Measurements from ENCODE around the gene PLA2G12A.

Gene PLA2G12A

GRCh38 chr4:109749388-109750082 is 19.7 kb upstream of the PLA2G12A start:
- DNase-seq, result no peak
- Histone ChIP-seq H3K4me1 (ENCODE audit: control insufficient read depth, insufficient read depth, low read length, poor library complexity, severe bottlenecking) (no peaks in the 10 kb centered on the region), H3K4me3 (ENCODE audit: insufficient read depth, low read depth, low read length, poor library complexity, severe bottlenecking) (no peak overlapping the region), H3K27me3 (replicated peaks; ENCODE audit: control insufficient read depth, insufficient read depth, low read length, poor library complexity, severe bottlenecking) (no peaks in the 10 kb centered on the region), H3K36me3 (ENCODE audit: control insufficient read depth, insufficient read depth, low read length) (no peaks in the 10 kb centered on the region), H3K9me3 (ENCODE audit: control insufficient read depth, low read length) (no peaks in the 10 kb centered on the region), H3K27ac (ENCODE audit: insufficient read depth, low read length, poor library complexity, severe bottlenecking) (no peak overlapping the region)

- no peak overlapping the region for H3K4me3 ChIP-seq (ENCODE audit: insufficient read depth, low read depth, low read length, poor library complexity, severe bottlenecking)
- H3K27me3 ChIP-seq (replicated peaks; ENCODE audit: control insufficient read depth, insufficient read depth, low read length, poor library complexity, severe bottlenecking), result no peaks in the 10 kb centered on the region
- no peak for DNase-seq
- H3K4me1 ChIP-seq (ENCODE audit: control insufficient read depth, insufficient read depth, low read length, poor library complexity, severe bottlenecking), result no peaks in the 10 kb centered on the region
- no peak overlapping the region for H3K27ac ChIP-seq (ENCODE audit: insufficient read depth, low read length, poor library complexity, severe bottlenecking)
- H3K36me3 ChIP-seq (ENCODE audit: control insufficient read depth, insufficient read depth, low read length), result no peaks in the 10 kb centered on the region
- no peaks in the 10 kb centered on the region for H3K9me3 ChIP-seq (ENCODE audit: control insufficient read depth, low read length)
These were observed 18.2 kb upstream of the PLA2G12A start for GRCh38 chr4:109748114-109748513.

GRCh38 chr4:109746728-109747127 is 16.9 kb upstream of the PLA2G12A start:
- no peak for DNase-seq
- no peak overlapping the region for H3K4me3 ChIP-seq (ENCODE audit: insufficient read depth, low read depth, low read length, poor library complexity, severe bottlenecking)
- no peaks in the 10 kb centered on the region for H3K36me3 ChIP-seq (ENCODE audit: control insufficient read depth, insufficient read depth, low read length)
- no peak overlapping the region for H3K27ac ChIP-seq (ENCODE audit: insufficient read depth, low read length, poor library complexity, severe bottlenecking)
- no peaks in the 10 kb centered on the region for H3K9me3 ChIP-seq (ENCODE audit: control insufficient read depth, low read length)
- H3K4me1 ChIP-seq (ENCODE audit: control insufficient read depth, insufficient read depth, low read length, poor library complexity, severe bottlenecking), result no peaks in the 10 kb centered on the region
- H3K27me3 ChIP-seq (replicated peaks; ENCODE audit: control insufficient read depth, insufficient read depth, low read length, poor library complexity, severe bottlenecking), result no peaks in the 10 kb centered on the region

GRCh38 chr4:109745830-109746229 is 16.0 kb upstream of the PLA2G12A start:
- DNase-seq, result no peak
- Histone ChIP-seq H3K27me3 (replicated peaks; ENCODE audit: control insufficient read depth, insufficient read depth, low read length, poor library complexity, severe bottlenecking) (no peaks in the 10 kb centered on the region), H3K9me3 (ENCODE audit: control insufficient read depth, low read length) (no peaks in the 10 kb centered on the region), H3K36me3 (ENCODE audit: control insufficient read depth, insufficient read depth, low read length) (no peaks in the 10 kb centered on the region), H3K4me1 (ENCODE audit: control insufficient read depth, insufficient read depth, low read length, poor library complexity, severe bottlenecking) (no peaks in the 10 kb centered on the region), H3K27ac (ENCODE audit: insufficient read depth, low read length, poor library complexity, severe bottlenecking) (no peak overlapping the region), H3K4me3 (ENCODE audit: insufficient read depth, low read depth, low read length, poor library complexity, severe bottlenecking) (no peak overlapping the region)

- Histone ChIP-seq H3K4me3 (ENCODE audit: insufficient read depth, low read depth, low read length, poor library complexity, severe bottlenecking) (no peak overlapping the region), H3K9me3 (ENCODE audit: control insufficient read depth, low read length) (no peaks in the 10 kb centered on the region), H3K4me1 (ENCODE audit: control insufficient read depth, insufficient read depth, low read length, poor library complexity, severe bottlenecking) (no peaks in the 10 kb centered on the region), H3K27me3 (replicated peaks; ENCODE audit: control insufficient read depth, insufficient read depth, low read length, poor library complexity, severe bottlenecking) (no peaks in the 10 kb centered on the region), H3K27ac (ENCODE audit: insufficient read depth, low read length, poor library complexity, severe bottlenecking) (no peak overlapping the region), H3K36me3 (ENCODE audit: control insufficient read depth, insufficient read depth, low read length) (no peaks in the 10 kb centered on the region)
- DNase-seq, result no peak
These were observed 9.7 kb upstream of the PLA2G12A start for GRCh38 chr4:109739547-109739946.

GRCh38 chr4:109738104-109738872 is 8.4 kb upstream of the PLA2G12A start:
- DNase-seq, result no peak
- H3K27me3 ChIP-seq (replicated peaks; ENCODE audit: control insufficient read depth, insufficient read depth, low read length, poor library complexity, severe bottlenecking), result no peaks in the 10 kb centered on the region
- no peaks in the 10 kb centered on the region for H3K9me3 ChIP-seq (ENCODE audit: control insufficient read depth, low read length)
- H3K4me1 ChIP-seq (ENCODE audit: control insufficient read depth, insufficient read depth, low read length, poor library complexity, severe bottlenecking), result no peaks in the 10 kb centered on the region
- H3K36me3 ChIP-seq (ENCODE audit: control insufficient read depth, insufficient read depth, low read length), result no peaks in the 10 kb centered on the region
- H3K27ac ChIP-seq (ENCODE audit: insufficient read depth, low read length, poor library complexity, severe bottlenecking), result no peak overlapping the region
- no peak overlapping the region for H3K4me3 ChIP-seq (ENCODE audit: insufficient read depth, low read depth, low read length, poor library complexity, severe bottlenecking)

- no peak overlapping the region for H3K27ac ChIP-seq (ENCODE audit: insufficient read depth, low read length, poor library complexity, severe bottlenecking)
- no peak overlapping the region for H3K4me3 ChIP-seq (ENCODE audit: insufficient read depth, low read depth, low read length, poor library complexity, severe bottlenecking)
- DNase-seq, result no peak
- no peaks in the 10 kb centered on the region for H3K4me1 ChIP-seq (ENCODE audit: control insufficient read depth, insufficient read depth, low read length, poor library complexity, severe bottlenecking)
- no peaks in the 10 kb centered on the region for H3K27me3 ChIP-seq (replicated peaks; ENCODE audit: control insufficient read depth, insufficient read depth, low read length, poor library complexity, severe bottlenecking)
- no peaks in the 10 kb centered on the region for H3K36me3 ChIP-seq (ENCODE audit: control insufficient read depth, insufficient read depth, low read length)
- H3K9me3 ChIP-seq (ENCODE audit: control insufficient read depth, low read length), result no peaks in the 10 kb centered on the region
These were observed 5.9 kb upstream of the PLA2G12A start for GRCh38 chr4:109735566-109736365.

GRCh38 chr4:109733728-109734127 is 3.9 kb upstream of the PLA2G12A start:
- no peak for DNase-seq
- no peak overlapping the region for H3K4me3 ChIP-seq (ENCODE audit: insufficient read depth, low read depth, low read length, poor library complexity, severe bottlenecking)
- H3K9me3 ChIP-seq (ENCODE audit: control insufficient read depth, low read length), result no peaks in the 10 kb centered on the region
- no peaks in the 10 kb centered on the region for H3K36me3 ChIP-seq (ENCODE audit: control insufficient read depth, insufficient read depth, low read length)
- H3K27ac ChIP-seq (ENCODE audit: insufficient read depth, low read length, poor library complexity, severe bottlenecking), result no peak overlapping the region
- H3K27me3 ChIP-seq (replicated peaks; ENCODE audit: control insufficient read depth, insufficient read depth, low read length, poor library complexity, severe bottlenecking), result no peaks in the 10 kb centered on the region
- peaks cover 7% of the 10 kb centered on the region for H3K4me1 ChIP-seq (ENCODE audit: control insufficient read depth, insufficient read depth, low read length, poor library complexity, severe bottlenecking)

GRCh38 chr4:109730619-109731545 is 1.0 kb upstream of the PLA2G12A start:
- Histone ChIP-seq H3K27me3 (replicated peaks; ENCODE audit: control insufficient read depth, insufficient read depth, low read length, poor library complexity, severe bottlenecking) (no peaks in the 10 kb centered on the region), H3K4me3 (ENCODE audit: insufficient read depth, low read depth, low read length, poor library complexity, severe bottlenecking) (peak overlapping the region; percentile 84), H3K27ac (ENCODE audit: insufficient read depth, low read length, poor library complexity, severe bottlenecking) (peak overlapping the region; percentile 63), H3K4me1 (ENCODE audit: control insufficient read depth, insufficient read depth, low read length, poor library complexity, severe bottlenecking) (peaks cover 9% of the 10 kb centered on the region), H3K36me3 (ENCODE audit: control insufficient read depth, insufficient read depth, low read length) (no peaks in the 10 kb centered on the region), H3K9me3 (ENCODE audit: control insufficient read depth, low read length) (no peaks in the 10 kb centered on the region)
- DNase-seq, result no peak
